Astrocyte (in vitro differentiated cells and primary cell): ENCODE results near the gene SIK3. TPM values are rescaled to one million over a fixed set of nuclear protein-coding genes. Genes with fewer than 3 reads are reported as not detected.

ENCODE experiments used
- DNase-seq: peaks from one replicate; pipeline ENCODE4 v3.0.0-alpha.2; 2010; ENCODE audit warnings: low read depth
- FAIRE-seq: peaks from 2 replicates; lab custom pipeline; 2011; peaks lifted over from hg19 to GRCh38; lab: Jason Lieb, UNC
- H2AFZ ChIP-seq: 2 replicates; pipeline ENCODE4 v1.6.0; 2012; ENCODE audit warnings: low read depth, low read length, inconsistent platforms
- H3K27ac ChIP-seq: 2 replicates; pipeline ENCODE4 v1.5.1; 2011; ENCODE audit warnings: low read depth, low read length, inconsistent platforms
- H3K27me3 ChIP-seq: 2 replicates; pipeline ENCODE4 v1.6.0; 2011; ENCODE audit warnings: low read length, inconsistent platforms; ENCODE audit not compliant: insufficient read depth
- H3K36me3 ChIP-seq: 2 replicates; pipeline ENCODE4 v1.5.1; 2011; ENCODE audit warnings: low read length, inconsistent platforms; ENCODE audit not compliant: insufficient read depth
- H3K4me1 ChIP-seq: 2 replicates; pipeline ENCODE4 v1.5.1; 2011; ENCODE audit warnings: low read length, inconsistent platforms; ENCODE audit not compliant: insufficient read depth
- H3K4me2 ChIP-seq: 2 replicates; pipeline ENCODE4 v1.6.0; 2012; ENCODE audit warnings: low read length, inconsistent platforms
- H3K4me3 ChIP-seq: 2 replicates; pipeline ENCODE4 v1.5.1; 2011; ENCODE audit warnings: low read depth, mild to moderate bottlenecking, low read length, inconsistent platforms; ENCODE audit not compliant: insufficient read depth
- H3K79me2 ChIP-seq: 2 replicates; pipeline ENCODE4 v1.6.0; 2012; ENCODE audit warnings: mild to moderate bottlenecking, low read length, inconsistent platforms; ENCODE audit not compliant: insufficient read depth
- H3K9ac ChIP-seq: 2 replicates; pipeline ENCODE4 v1.6.0; 2012; ENCODE audit warnings: mild to moderate bottlenecking, low read length, inconsistent platforms
- H3K9me3 ChIP-seq: 2 replicates; pipeline ENCODE4 v1.5.1; 2012; ENCODE audit warnings: low read depth, mild to moderate bottlenecking, low read length, inconsistent platforms; ENCODE audit not compliant: insufficient read depth
- H4K20me1 ChIP-seq: 2 replicates; pipeline ENCODE4 v1.6.0; 2012; ENCODE audit warnings: low read length, inconsistent platforms; ENCODE audit not compliant: insufficient read depth
- H3K27ac Mint-ChIP-seq: one replicate; pipeline ENCODE4 v1.8.0; 2021; ENCODE audit warnings: mild to moderate bottlenecking, mixed read lengths; ENCODE audit not compliant: unreplicated experiment
- H3K27me3 Mint-ChIP-seq: one replicate; pipeline ENCODE4 v1.8.0; 2021; ENCODE audit warnings: low read depth, mixed read lengths; ENCODE audit not compliant: unreplicated experiment
- H3K36me3 Mint-ChIP-seq: one replicate; pipeline ENCODE4 v1.8.0; 2021; ENCODE audit warnings: low read depth, mixed read lengths; ENCODE audit not compliant: unreplicated experiment
- H3K4me1 Mint-ChIP-seq: one replicate; pipeline ENCODE4 v1.8.0; 2021; ENCODE audit warnings: low read depth, mixed read lengths; ENCODE audit not compliant: unreplicated experiment
- H3K4me3 Mint-ChIP-seq: one replicate; pipeline ENCODE4 v1.8.0; 2021; ENCODE audit warnings: mild to moderate bottlenecking, moderate library complexity, mixed read lengths; ENCODE audit not compliant: unreplicated experiment
- H3K9me3 Mint-ChIP-seq: one replicate; pipeline ENCODE4 v1.8.0; 2021; ENCODE audit warnings: mild to moderate bottlenecking, mixed read lengths; ENCODE audit not compliant: unreplicated experiment
- EZH2 ChIP-seq: IDR thresholded peaks from 2 replicates; pipeline ENCODE4 v1.6.1; 2012; ENCODE audit warnings: mild to moderate bottlenecking, low read length, inconsistent platforms; ENCODE audit not compliant: insufficient read depth
- total RNA-seq: library from RNA; stranded (reverse); gene quantifications from 2 replicates; pipeline ENCODE4 v1.2.1, GENCODE V29; 2021
- TF ChIP-seq, protein P1 (sequence below): IDR thresholded peaks from 2 replicates; pipeline ENCODE4 v1.5.1; 2011; ENCODE audit warnings: low read depth, mild to moderate bottlenecking, inconsistent platforms, low read length, moderate library complexity; ENCODE audit not compliant: insufficient read depth

The SIK3 gene
- total RNA-seq, 1 donor from 2014 or later = 34.4 TPM

DNA sequence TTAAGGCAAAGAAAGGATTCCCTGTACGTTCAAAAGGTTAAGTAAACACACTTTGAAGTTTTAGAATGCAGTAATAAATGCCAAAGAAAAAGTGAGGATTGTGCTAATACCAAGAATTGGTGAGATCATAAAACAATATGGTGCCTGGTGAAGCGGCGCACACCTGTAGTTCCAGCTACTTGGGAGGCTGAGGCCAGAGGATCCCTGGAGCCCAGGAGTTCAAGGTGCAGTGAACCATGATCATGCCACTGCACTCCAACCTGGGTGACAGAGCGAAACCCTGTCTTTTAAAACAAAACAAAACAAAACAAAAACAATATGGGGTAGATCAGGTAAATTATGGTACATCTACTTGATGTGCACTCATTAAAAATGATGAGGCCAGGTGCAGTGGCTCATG lies 187.4 kb downstream of the SIK3 start:
- Histone ChIP-seq H3K4me3 (no peak overlapping the region), H3K4me2 (no peak overlapping the region), H2AFZ (no peak overlapping the region), H3K27me3 (no peaks in the 10 kb centered on the region), H3K9ac (no peak overlapping the region), H3K27ac (no peak overlapping the region), H4K20me1 (no peaks in the 10 kb centered on the region), H3K36me3 (no peaks in the 10 kb centered on the region), H3K4me1 (no peaks in the 10 kb centered on the region), H3K9me3 (no peaks in the 10 kb centered on the region), H3K79me2 (no peaks in the 10 kb centered on the region)
- Mint-ChIP-seq H3K4me1 (peaks cover 7% of the 10 kb centered on the region), H3K27me3 (no peaks in the 10 kb centered on the region), H3K27ac (no peak overlapping the region), H3K9me3 (no peaks in the 10 kb centered on the region), H3K4me3 (no peak overlapping the region), H3K36me3 (no peaks in the 10 kb centered on the region)
- TF ChIP-seq, protein P1, sequence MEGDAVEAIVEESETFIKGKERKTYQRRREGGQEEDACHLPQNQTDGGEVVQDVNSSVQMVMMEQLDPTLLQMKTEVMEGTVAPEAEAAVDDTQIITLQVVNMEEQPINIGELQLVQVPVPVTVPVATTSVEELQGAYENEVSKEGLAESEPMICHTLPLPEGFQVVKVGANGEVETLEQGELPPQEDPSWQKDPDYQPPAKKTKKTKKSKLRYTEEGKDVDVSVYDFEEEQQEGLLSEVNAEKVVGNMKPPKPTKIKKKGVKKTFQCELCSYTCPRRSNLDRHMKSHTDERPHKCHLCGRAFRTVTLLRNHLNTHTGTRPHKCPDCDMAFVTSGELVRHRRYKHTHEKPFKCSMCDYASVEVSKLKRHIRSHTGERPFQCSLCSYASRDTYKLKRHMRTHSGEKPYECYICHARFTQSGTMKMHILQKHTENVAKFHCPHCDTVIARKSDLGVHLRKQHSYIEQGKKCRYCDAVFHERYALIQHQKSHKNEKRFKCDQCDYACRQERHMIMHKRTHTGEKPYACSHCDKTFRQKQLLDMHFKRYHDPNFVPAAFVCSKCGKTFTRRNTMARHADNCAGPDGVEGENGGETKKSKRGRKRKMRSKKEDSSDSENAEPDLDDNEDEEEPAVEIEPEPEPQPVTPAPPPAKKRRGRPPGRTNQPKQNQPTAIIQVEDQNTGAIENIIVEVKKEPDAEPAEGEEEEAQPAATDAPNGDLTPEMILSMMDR = no peak
- TF ChIP-seq EZH2 = no peak
- DNase-seq (no peak), FAIRE-seq (no peak)

DNA sequence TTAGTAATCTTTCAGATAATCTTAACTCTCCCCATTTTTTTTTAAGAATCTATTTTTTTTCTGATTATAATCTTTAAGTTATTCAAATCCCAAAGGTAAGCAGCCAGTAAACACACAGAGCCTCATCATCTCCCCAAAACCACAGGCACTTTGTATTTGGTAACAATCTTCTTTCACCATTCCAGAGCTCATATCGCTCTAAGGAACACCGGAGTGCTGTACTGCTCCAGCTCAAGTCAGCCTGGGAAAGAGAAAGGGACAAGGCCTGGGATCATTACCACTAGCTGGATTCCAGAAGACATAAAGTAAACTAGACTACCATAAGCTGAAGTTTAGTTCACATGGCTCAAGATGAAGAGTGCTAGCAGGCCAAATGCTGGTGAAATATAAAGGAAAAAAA lies 187.8 kb downstream of the SIK3 start:
- Histone ChIP-seq H3K27ac (no peak overlapping the region), H3K27me3 (no peaks in the 10 kb centered on the region), H3K4me1 (no peaks in the 10 kb centered on the region), H3K79me2 (no peaks in the 10 kb centered on the region), H3K4me3 (no peak overlapping the region), H4K20me1 (no peaks in the 10 kb centered on the region), H3K9ac (no peak overlapping the region), H3K4me2 (no peak overlapping the region), H2AFZ (no peak overlapping the region), H3K36me3 (no peaks in the 10 kb centered on the region), H3K9me3 (no peaks in the 10 kb centered on the region)
- Mint-ChIP-seq H3K27me3 (no peaks in the 10 kb centered on the region), H3K4me3 (no peak overlapping the region), H3K4me1 (peaks cover 7% of the 10 kb centered on the region), H3K9me3 (no peaks in the 10 kb centered on the region), H3K36me3 (no peaks in the 10 kb centered on the region), H3K27ac (no peak overlapping the region)
- no peak for FAIRE-seq
- DNase-seq = peak; percentile 51
- no peak for TF ChIP-seq EZH2
- TF ChIP-seq, protein P1 = no peak

DNA sequence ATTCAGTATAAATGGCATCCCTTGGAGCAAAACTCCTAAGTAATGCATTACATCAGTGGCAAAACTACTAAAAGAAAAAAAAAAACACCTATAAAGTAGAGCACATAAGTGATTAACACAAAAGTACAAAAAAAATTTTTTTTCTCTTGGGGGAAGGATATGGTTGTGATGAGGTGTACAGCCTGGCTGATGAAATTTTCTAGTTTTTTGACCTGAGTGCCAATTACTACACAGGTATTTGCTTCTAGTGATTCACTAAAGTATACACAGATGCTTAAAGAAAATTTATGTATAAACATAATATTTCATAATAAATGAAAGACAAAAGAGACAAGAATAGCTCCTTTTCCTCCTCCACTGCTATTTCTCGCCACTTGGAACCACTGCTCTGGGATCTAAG lies 189.0 kb downstream of the SIK3 start:
- no peak overlapping the region for H3K4me2 ChIP-seq
- Mint-ChIP-seq H3K4me1 (peaks cover 7% of the 10 kb centered on the region), H3K27me3 (no peaks in the 10 kb centered on the region), H3K36me3 (no peaks in the 10 kb centered on the region), H3K9me3 (no peaks in the 10 kb centered on the region), H3K27ac (no peak overlapping the region), H3K4me3 (no peak overlapping the region)
- H4K20me1 ChIP-seq = no peaks in the 10 kb centered on the region
- H3K79me2 ChIP-seq = no peaks in the 10 kb centered on the region
- FAIRE-seq (no peak), DNase-seq (no peak)
- H3K9me3 ChIP-seq = no peaks in the 10 kb centered on the region
- H3K36me3 ChIP-seq = no peaks in the 10 kb centered on the region
- no peaks in the 10 kb centered on the region for H3K27me3 ChIP-seq
- H3K9ac ChIP-seq = no peak overlapping the region
- no peaks in the 10 kb centered on the region for H3K4me1 ChIP-seq
- TF ChIP-seq, protein P1 = no peak
- no peak for TF ChIP-seq EZH2
- H3K27ac ChIP-seq = no peak overlapping the region
- no peak overlapping the region for H2AFZ ChIP-seq
- no peak overlapping the region for H3K4me3 ChIP-seq
